HCT116 (cell line): ENCODE data around the gene SLMAP.

Experiments used
- CTCF ChIP-seq, 3 experiments: fragments of 200-600 bp in 1 of 3; sonication (generic) in 1 of 3; IDR thresholded peaks in 2 of 3; conservative IDR thresholded peaks in 1 of 3; 2 replicates each; pipeline ENCODE4 v1.5.1; 2012 to 2017; ENCODE audit warnings: low read depth in 2 of 3, low read length in 2 of 3, antibody characterized with exemption in 1 of 3, borderline replicate concordance in 1 of 3, control low read depth in 1 of 3, mild to moderate bottlenecking in 1 of 3, mixed read lengths in 1 of 3, mixed run types in 1 of 3, moderate library complexity in 1 of 3; ENCODE audit not compliant: insufficient read depth in 1 of 3
- EZH2 ChIP-seq: fragments of 200-600 bp; sonication (generic); IDR thresholded peaks from 2 replicates; pipeline ENCODE4 v1.6.1; 2017; ENCODE audit warnings: antibody characterized with exemption, mixed run types
- JUND ChIP-seq: IDR thresholded peaks from 2 replicates; pipeline ENCODE4 v1.6.1; 2012
- MAX ChIP-seq: IDR thresholded peaks from 2 replicates; pipeline ENCODE4 v1.6.1; 2012
- POLR2A ChIP-seq: IDR thresholded peaks from 2 replicates; pipeline ENCODE4 v1.7.0; 2011; ENCODE audit warnings: borderline replicate concordance; ENCODE audit not compliant: insufficient read depth, insufficient read length; ENCODE audit errors: extremely low read depth
- POLR2AphosphoS5 ChIP-seq: IDR thresholded peaks from 2 replicates; pipeline ENCODE4 v1.6.1; 2011; ENCODE audit warnings: mild to moderate bottlenecking, low read depth, low read length, moderate library complexity
- ZBTB33 ChIP-seq: IDR thresholded peaks from 2 replicates; pipeline ENCODE4 v1.6.1; 2011; ENCODE audit warnings: mild to moderate bottlenecking, low read length, moderate library complexity; ENCODE audit not compliant: insufficient replicate concordance; ENCODE audit errors: extremely low read depth

- TF ChIP-seq CTCF (IDR thresholded peaks at IDR 0.05 in 2 of 3, conservative IDR thresholded peaks at IDR 0.05 in 1 of 3; ENCODE audit: borderline replicate concordance in 1 of 3, insufficient read depth in 1 of 3, low read depth in 2 of 3, low read length in 2 of 3) (peak in 2 of 3 experiments; percentile 29 to 48; a peak in 2 of 6 replicates), EZH2 (no peak), POLR2A (no peak), MAX (no peak), ZBTB33 (no peak), POLR2AphosphoS5 (no peak), JUND (no peak)
Measured at GRCh38 chr3:57826245-57826951, 70.3 kb downstream of the SLMAP start.
